Liver (tissue), 9 donors: ENCODE data around the gene TRIM33. TPM values are rescaled to one million over a fixed set of nuclear protein-coding genes. Genes with fewer than 3 reads are reported as not detected.
"Not testable (repeated sequence)": the region's sequence is repeated elsewhere in the genome, so short reads cannot be mapped to it uniquely, and the experiment has no call there.

ENCODE experiments used
- DNase-seq: peaks from one replicate; pipeline ENCODE4 v3.0.0-alpha.2; 2017; ENCODE audit warnings: low spot score
- H3K27ac ChIP-seq, 2 donors: one replicate each; pipeline ENCODE4 v1.7.0; 2013; ENCODE audit warnings: inconsistent platforms in 2 of 2, low read length in 2 of 2, control low read depth in 1 of 2, low read depth in 1 of 2, mild to moderate bottlenecking in 1 of 2
- H3K27me3 ChIP-seq, 4 donors: one replicate each; pipeline versions ENCODE4 v1.6.1 to v1.7.0; 2013; ENCODE audit warnings: low read length in 3 of 4, inconsistent platforms in 1 of 4, mild to moderate bottlenecking in 1 of 4, moderate library complexity in 1 of 4; ENCODE audit not compliant: control insufficient read depth in 4 of 4, insufficient read depth in 4 of 4
- H3K36me3 ChIP-seq, 4 donors: one replicate each; pipeline versions ENCODE4 v1.6.1 to v1.7.0; 2013; ENCODE audit warnings: low read length in 3 of 4, mild to moderate bottlenecking in 3 of 4, low read depth in 1 of 4, moderate library complexity in 1 of 4; ENCODE audit not compliant: control insufficient read depth in 4 of 4, insufficient read depth in 3 of 4
- H3K4me1 ChIP-seq, 4 donors: one replicate each; pipeline versions ENCODE4 v1.6.1 to v1.7.0; 2013; ENCODE audit warnings: low read length in 3 of 4, mild to moderate bottlenecking in 3 of 4, moderate library complexity in 1 of 4; ENCODE audit not compliant: control insufficient read depth in 4 of 4, insufficient read depth in 4 of 4
- H3K4me3 ChIP-seq, 3 donors: one replicate each; pipeline versions ENCODE4 v1.6.1 to v1.7.0; 2013; ENCODE audit warnings: low read length in 3 of 3, control low read depth in 1 of 3, low read depth in 1 of 3, mild to moderate bottlenecking in 1 of 3
- H3K9ac ChIP-seq, 2 donors: one replicate each; pipeline ENCODE4 v1.7.0; 2013; ENCODE audit warnings: low read length in 2 of 2, mild to moderate bottlenecking in 2 of 2, moderate library complexity in 2 of 2, control low read depth in 1 of 2, low read depth in 1 of 2
- H3K9me3 ChIP-seq, 4 donors: one replicate each; pipeline versions ENCODE4 v1.6.1 to v1.7.0; 2013; ENCODE audit warnings: low read length in 3 of 4; ENCODE audit not compliant: control insufficient read depth in 4 of 4
- FOXA1 ChIP-seq: IDR thresholded peaks from 2 replicates; pipeline ENCODE4 v1.6.1; 2016; ENCODE audit warnings: antibody characterized with exemption
- FOXA2 ChIP-seq: IDR thresholded peaks from 2 replicates; pipeline ENCODE4 v1.6.1; 2016; ENCODE audit warnings: antibody characterized with exemption
- GABPA ChIP-seq, 2 donors: IDR thresholded peaks in 1 of 2; conservative IDR thresholded peaks in 1 of 2; 2 replicates each; pipeline ENCODE4 v1.6.1; 2016; ENCODE audit warnings: antibody characterized with exemption in 2 of 2, mild to moderate bottlenecking in 1 of 2, moderate library complexity in 1 of 2
- HNF4A ChIP-seq, 2 donors: conservative IDR thresholded peaks; 2 replicates each; pipeline ENCODE4 v1.6.1; 2016; ENCODE audit warnings: antibody characterized with exemption in 2 of 2, mild to moderate bottlenecking in 2 of 2
- HNF4G ChIP-seq: IDR thresholded peaks from 2 replicates; pipeline ENCODE4 v1.6.1; 2016; ENCODE audit warnings: antibody characterized with exemption
- NR2F2 ChIP-seq: IDR thresholded peaks from 2 replicates; pipeline ENCODE4 v1.6.1; 2016; ENCODE audit warnings: antibody characterized with exemption
- RXRA ChIP-seq, 2 donors: IDR thresholded peaks; 2 replicates each; pipeline ENCODE4 v1.6.1; 2017 to 2018; ENCODE audit warnings: antibody characterized with exemption in 2 of 2, mild to moderate bottlenecking in 1 of 2
- SP1 ChIP-seq: IDR thresholded peaks from 2 replicates; pipeline ENCODE4 v1.6.1; 2018; ENCODE audit warnings: antibody characterized with exemption, mild to moderate bottlenecking
- ZBTB33 ChIP-seq: IDR thresholded peaks from 2 replicates; pipeline ENCODE4 v1.6.1; 2016; ENCODE audit warnings: antibody characterized with exemption
- WGBS: extraction: QIAGEN DNeasy Blood & Tissue Kit; methylation state at CpG from one replicate; pipeline ENCODE4 v1.1.7; 2013; 5-methylcytosine and 5-hydroxymethylcytosine counted together
- polyA plus RNA-seq, 2 donors: library from polyadenylated mRNA; stranded (reverse) in 1 of 2; unstranded in 1 of 2; fragments of 200-250 nt in 1 of 2; fragments of >200 nt in 1 of 2; fragmentation: Nextera tagmentation in 1 of 2; extraction: Ambion mirVana in 1 of 2; gene quantifications; one replicate each; pipeline versions ENCODE4 v1.2.1 to v1.2.3, GENCODE V29; 2013 to 2015
- total RNA-seq, 2 donors: library from RNA; depleted of rRNA; stranded (reverse); fragments of >200 nt; gene quantifications; one replicate each; pipeline ENCODE4 v1.2.3, GENCODE V29; 2014
- TF ChIP-seq, protein P1 (sequence below): IDR thresholded peaks from 2 replicates; pipeline ENCODE4 v1.6.1; 2016; ENCODE audit warnings: antibody characterized with exemption
- TF ChIP-seq, protein P2 (sequence below): IDR thresholded peaks from 2 replicates; pipeline ENCODE4 v1.6.1; 2016; ENCODE audit warnings: antibody characterized with exemption
- donor health status: healthy.
- donor health status: healthy.
- donor health status: healthy.
- donor health status: healthy.
- donor health status: healthy.

TRIM33 gene
- total and polyA plus RNA-seq, 4 donors = 4.5 to 30.5 (median 16.6) TPM

DNA sequence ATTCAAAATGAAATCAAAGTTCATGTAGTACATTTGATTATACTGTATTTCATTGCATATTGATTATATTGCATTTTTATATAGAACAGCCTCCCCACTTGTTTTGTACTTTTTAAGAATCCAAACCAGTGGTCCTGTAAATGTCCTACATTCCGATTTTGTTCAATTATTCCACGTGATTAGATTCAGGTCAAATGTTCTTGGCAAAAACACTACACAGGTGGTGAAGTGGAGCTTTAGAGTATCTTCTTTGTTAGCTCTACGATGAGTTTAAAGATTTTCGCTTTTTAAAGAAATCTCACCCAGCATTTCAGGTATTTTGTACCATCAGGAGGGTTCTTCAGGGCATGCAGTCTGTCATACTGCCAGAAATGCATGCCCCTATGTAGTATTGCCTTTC lies 120.6 kb downstream of the TRIM33 start:
- Histone ChIP-seq H3K36me3 (peaks cover 0 to 13% (median 5%) of the 10 kb centered on the region in 4 donors), H3K4me1 (no peaks in the 10 kb centered on the region), H3K9ac (no peak overlapping the region), H3K27me3 (no peaks in the 10 kb centered on the region), H3K27ac (no peak overlapping the region), H3K9me3 (peaks cover 0 to 1% (median under 1%) of the 10 kb centered on the region in 4 donors), H3K4me3 (no peak overlapping the region)
- 95% methylated on average over 4 of the region's 4 CpGs for WGBS
- no peak for DNase-seq
- TF ChIP-seq ZBTB33 = no peak

GRCh38 chr1:114388432-114389003 lies 122.5 kb downstream of the TRIM33 start:
- WGBS = 54% methylated on average over 1 of the region's 1 CpG

GRCh38 chr1:114387585-114387984 lies 123.4 kb downstream of the TRIM33 start:
- not testable (repeated sequence) for H3K27me3 ChIP-seq, H3K27ac ChIP-seq, H3K9ac ChIP-seq, H3K4me1 ChIP-seq, DNase-seq, H3K4me3 ChIP-seq, H3K9me3 ChIP-seq
- H3K36me3 ChIP-seq = peaks cover 0 to 11% (median 3%) of the 10 kb centered on the region in 4 donors
- WGBS = 90% methylated on average over 6 of the region's 6 CpGs

More at GRCh38 chr1:114388432-114389003, 122.5 kb downstream of the TRIM33 start:
- H3K9ac ChIP-seq = no peak overlapping the region
- H3K36me3 ChIP-seq = peaks cover 0 to 11% (median 3%) of the 10 kb centered on the region in 4 donors
- no peak overlapping the region for H3K4me3 ChIP-seq
- no peaks in the 10 kb centered on the region for H3K27me3 ChIP-seq
- H3K4me1 ChIP-seq = no peaks in the 10 kb centered on the region
- H3K27ac ChIP-seq = no peak overlapping the region
- TF ChIP-seq, protein P1, sequence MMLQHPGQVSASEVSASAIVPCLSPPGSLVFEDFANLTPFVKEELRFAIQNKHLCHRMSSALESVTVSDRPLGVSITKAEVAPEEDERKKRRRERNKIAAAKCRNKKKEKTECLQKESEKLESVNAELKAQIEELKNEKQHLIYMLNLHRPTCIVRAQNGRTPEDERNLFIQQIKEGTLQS = no peak
- TF ChIP-seq HNF4G (no peak), FOXA2 (no peak), GABPA (IDR thresholded peaks at IDR 0.05 in 1 of 2, conservative IDR thresholded peaks at IDR 0.05 in 1 of 2) (no peak), SP1 (no peak)
- H3K9me3 ChIP-seq = peaks cover 0 to 5% (median 3%) of the 10 kb centered on the region in 4 donors
- DNase-seq = no peak

GRCh38 chr1:114387010-114387360 lies 124.0 kb downstream of the TRIM33 start:
- H3K9ac ChIP-seq = no peak overlapping the region
- 83% methylated on average over 1 of the region's 1 CpG for WGBS
- H3K4me3 ChIP-seq = no peak overlapping the region
- peaks cover 0 to 5% (median 3%) of the 10 kb centered on the region in 4 donors for H3K9me3 ChIP-seq
- H3K36me3 ChIP-seq = peaks cover 0 to 7% (median 2%) of the 10 kb centered on the region in 4 donors
- TF ChIP-seq SP1 = no peak
- no peak for TF ChIP-seq RXRA (IDR thresholded peaks at IDR 0.05)
- no peak for TF ChIP-seq FOXA1
- TF ChIP-seq, protein P2, sequence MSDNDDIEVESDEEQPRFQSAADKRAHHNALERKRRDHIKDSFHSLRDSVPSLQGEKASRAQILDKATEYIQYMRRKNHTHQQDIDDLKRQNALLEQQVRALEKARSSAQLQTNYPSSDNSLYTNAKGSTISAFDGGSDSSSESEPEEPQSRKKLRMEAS = no peak
- no peak for TF ChIP-seq NR2F2
- no peak for TF ChIP-seq HNF4A (conservative IDR thresholded peaks at IDR 0.05)
- no peaks in the 10 kb centered on the region for H3K4me1 ChIP-seq
- no peak overlapping the region for H3K27ac ChIP-seq
- DNase-seq = no peak
- no peaks in the 10 kb centered on the region for H3K27me3 ChIP-seq
